T-cell (primary cell): ENCODE measurements around the gene MAPK9. TPM values are rescaled to one million over a fixed set of nuclear protein-coding genes. Genes with fewer than 3 reads are reported as not detected.
"Not testable (repeated sequence)": the region's sequence is repeated elsewhere in the genome, so short reads cannot be mapped to it uniquely, and the experiment has no call there.

ENCODE experiments used
- ATAC-seq, 4 experiments: fragments of 200-7000 bp in 3 of 4; fragments of 150-1000 bp in 1 of 4; cut with Tn5 transposase; replicated peaks in 1 of 4; 1 replicate in 3 of 4; 2 replicates in 1 of 4; pipeline ENCODE4 v1.10.0; 2021; ENCODE audit warnings: moderate library complexity in 3 of 4, mild to moderate bottlenecking in 2 of 4, moderate number of reproducible peaks in 1 of 4
- CTCF ChIA-PET, 2 donors: fragments of 300-600 bp; sonication (Branson Sonifier 250); formaldehyde crosslinking; loops; one replicate each; lab custom pipeline; 2022; ENCODE audit warnings: antibody characterized with exemption in 2 of 2; lab: Charles Lee
- POLR2A ChIA-PET, 2 donors: fragments of 300-600 bp; sonication (Branson Sonifier 250); formaldehyde crosslinking; loops; one replicate each; lab custom pipeline; 2022; ENCODE audit warnings: antibody characterized with exemption in 2 of 2; lab: Charles Lee
- DNase-seq, 35 experiments: peaks; one replicate each; pipeline versions ENCODE4 v3.0.0 to v3.0.0-alpha.2; 2013 to 2023
- H3K27ac ChIP-seq: one replicate; pipeline ENCODE4 v1.5.1; 2013; ENCODE audit warnings: low read length
- H3K27me3 ChIP-seq, 2 experiments: replicated peaks in 1 of 2; 1 replicate in 1 of 2; 2 replicates in 1 of 2; pipeline versions ENCODE4 v1.6.1 to v1.7.0; 2013; ENCODE audit warnings: low read length in 1 of 2, mixed read lengths in 1 of 2; ENCODE audit not compliant: control insufficient read depth in 2 of 2, insufficient read depth in 2 of 2; ENCODE audit errors: extremely low read depth in 1 of 2
- H3K36me3 ChIP-seq, 2 donors: 1 replicate in 1 of 2; 2 replicates in 1 of 2; pipeline versions ENCODE4 v1.6.1 to v1.7.0; 2013; ENCODE audit warnings: low read length in 1 of 2; ENCODE audit not compliant: control insufficient read depth in 2 of 2, insufficient read depth in 1 of 2; ENCODE audit errors: extremely low read depth in 1 of 2
- H3K4me1 ChIP-seq, 2 experiments: 1 replicate in 1 of 2; 2 replicates in 1 of 2; pipeline versions ENCODE4 v1.6.1 to v1.7.0; 2013; ENCODE audit warnings: low read length in 2 of 2, mixed read lengths in 1 of 2; ENCODE audit not compliant: insufficient read depth in 2 of 2, control insufficient read depth in 1 of 2; ENCODE audit errors: extremely low read depth in 1 of 2
- H3K4me3 ChIP-seq, 2 donors: 1 replicate in 1 of 2; 2 replicates in 1 of 2; pipeline versions ENCODE4 v1.5.1 to v1.7.0; 2013; ENCODE audit warnings: mild to moderate bottlenecking in 2 of 2, low read length in 1 of 2, moderate library complexity in 1 of 2; ENCODE audit not compliant: control insufficient read depth in 1 of 2; ENCODE audit errors: extremely low read depth in 1 of 2
- H3K9me3 ChIP-seq: 2 replicates; pipeline ENCODE4 v1.7.0; 2013
- H3K27ac Mint-ChIP-seq, 2 donors: one replicate each; pipeline ENCODE4 v1.8.0; 2020 to 2021; ENCODE audit warnings: mild to moderate bottlenecking in 2 of 2, mixed read lengths in 2 of 2
- H3K27me3 Mint-ChIP-seq, 2 donors: one replicate each; pipeline ENCODE4 v1.8.0; 2021 to 2022; ENCODE audit warnings: mixed read lengths in 2 of 2
- H3K36me3 Mint-ChIP-seq: one replicate; pipeline ENCODE4 v1.8.0; 2021; ENCODE audit warnings: mixed read lengths
- H3K4me1 Mint-ChIP-seq, 3 donors: one replicate each; pipeline ENCODE4 v1.8.0; 2020 to 2022; ENCODE audit warnings: mixed read lengths in 3 of 3, mild to moderate bottlenecking in 1 of 3
- H3K4me3 Mint-ChIP-seq, 3 donors: one replicate each; pipeline ENCODE4 v1.8.0; 2020 to 2022; ENCODE audit warnings: mild to moderate bottlenecking in 3 of 3, mixed read lengths in 3 of 3, moderate library complexity in 3 of 3
- H3K9me3 Mint-ChIP-seq, 3 donors: one replicate each; pipeline ENCODE4 v1.8.0; 2020 to 2022; ENCODE audit warnings: mixed read lengths in 3 of 3
- WGBS: methylation state at CpG from one replicate; pipeline ENCODE4 v1.1.5; 2013; ENCODE audit warnings: missing lambda C conversion rate; ENCODE audit not compliant: insufficient coverage; 5-methylcytosine and 5-hydroxymethylcytosine counted together
- total RNA-seq, 35 experiments: library from RNA in 6 of 35; stranded (reverse) in 6 of 35; fragments of 120-200 nt in 1 of 35; gene quantifications; one replicate each; pipeline versions ENCODE4 v1.2.1 to v1.2.4 and lab custom pipeline; 2013 to 2026

Gene MAPK9
- total RNA-seq, 5 donors from 2014 or later (not counting 1 experiment from before 2014, with no cell fraction given): 28.3 to 35.8 (median 32.5) TPM

- Histone ChIP-seq H3K4me3 (no peak overlapping the region), H3K27ac (no peak overlapping the region), H3K27me3 (peaks cover 0 to 11% of the 10 kb centered on the region in 2 experiments), H3K36me3 (no peaks in the 10 kb centered on the region), H3K9me3 (no peaks in the 10 kb centered on the region), H3K4me1 (peaks cover 0 to 9% of the 10 kb centered on the region in 2 experiments)
- Mint-ChIP-seq H3K27me3 (peaks cover 0 to 5% of the 10 kb centered on the region in 2 donors), H3K4me1 (peaks cover 3 to 9% (median 6%) of the 10 kb centered on the region in 3 donors), H3K9me3 (no peaks in the 10 kb centered on the region), H3K36me3 (no peaks in the 10 kb centered on the region), H3K27ac (no peak overlapping the region), H3K4me3 (no peak overlapping the region)
- no peak for DNase-seq
- 40% methylated on average over 1 of the region's 3 CpGs for WGBS
- CTCF ChIA-PET: interaction anchor here in 1 of 2 donors (0.9 kb wide), 1 partner anchor 29 kb away, joined by 3 read pairs; no protein-coding TSS in a partner anchor
- POLR2A ChIA-PET: no interaction called here
- no peak for ATAC-seq
Measured at GRCh38 chr5:180299526-180299925, 7.6 kb upstream of the MAPK9 start.

- CTCF ChIA-PET, H3K4me3 ChIP-seq, H3K4me3 Mint-ChIP-seq, DNase-seq, H3K9me3 Mint-ChIP-seq, H3K27me3 ChIP-seq, POLR2A ChIA-PET, H3K36me3 ChIP-seq, H3K27ac ChIP-seq, ATAC-seq, H3K9me3 ChIP-seq, H3K27ac Mint-ChIP-seq, H3K27me3 Mint-ChIP-seq, H3K36me3 Mint-ChIP-seq, H3K4me1 ChIP-seq: not testable (repeated sequence)
- peaks cover 6 to 14% (median 11%) of the 10 kb centered on the region in 3 donors for H3K4me1 Mint-ChIP-seq
- WGBS: 99% methylated on average over 7 of the region's 14 CpGs
Measured at GRCh38 chr5:180299014-180299413, 7.1 kb upstream of the MAPK9 start.

GRCh38 chr5:180297587-180298282 lies 5.9 kb upstream of the MAPK9 start:
- peaks cover 0 to 23% of the 10 kb centered on the region in 2 experiments for H3K4me1 ChIP-seq
- CTCF ChIA-PET: interaction anchor here in 1 of 2 donors (0.6 kb wide), 1 partner anchor 20 kb away, joined by 6 read pairs; no protein-coding TSS in a partner anchor
- H3K27ac Mint-ChIP-seq: no peak overlapping the region

GRCh38 chr5:180296771-180297170 lies 4.9 kb upstream of the MAPK9 start:
- H3K36me3 Mint-ChIP-seq: no peaks in the 10 kb centered on the region
- no peak overlapping the region for H3K4me3 ChIP-seq
- peaks cover 23 to 27% (median 26%) of the 10 kb centered on the region in 3 donors for H3K4me1 Mint-ChIP-seq
- H3K27ac Mint-ChIP-seq: no peak overlapping the region
- ATAC-seq (no peak), DNase-seq (peak in 5 of 35 experiments; percentile 4 to 41 (median 17))
- no peaks in the 10 kb centered on the region for H3K36me3 ChIP-seq
- no peak overlapping the region for H3K4me3 Mint-ChIP-seq
- H3K27me3 ChIP-seq: no peaks in the 10 kb centered on the region
- peaks cover 0 to 3% of the 10 kb centered on the region in 2 donors for H3K27me3 Mint-ChIP-seq
- no peak overlapping the region for H3K27ac ChIP-seq
- no peaks in the 10 kb centered on the region for H3K9me3 Mint-ChIP-seq
- H3K4me1 ChIP-seq: peaks cover 0 to 26% of the 10 kb centered on the region in 2 experiments
- ChIA-PET CTCF (no interaction called here), POLR2A (interaction anchor here in 1 of 2 donors (0.6 kb wide), 1 partner anchor 11 kb away, joined by 6 read pairs; no protein-coding TSS in a partner anchor)
- no CpG with 5 or more reads among the region's 7 CpGs for WGBS
- H3K9me3 ChIP-seq: no peaks in the 10 kb centered on the region

More at GRCh38 chr5:180297587-180298282, 5.9 kb upstream of the MAPK9 start:
- Histone ChIP-seq H3K27me3 (no peaks in the 10 kb centered on the region), H3K4me3 (no peak overlapping the region), H3K9me3 (no peaks in the 10 kb centered on the region), H3K27ac (no peak overlapping the region), H3K36me3 (no peaks in the 10 kb centered on the region)
- POLR2A ChIA-PET: no interaction called here
- no peak for DNase-seq
- Mint-ChIP-seq H3K4me1 (peaks cover 19 to 25% (median 23%) of the 10 kb centered on the region in 3 donors), H3K36me3 (no peaks in the 10 kb centered on the region), H3K27me3 (peaks cover 0 to 4% of the 10 kb centered on the region in 2 donors), H3K9me3 (no peaks in the 10 kb centered on the region), H3K4me3 (no peak overlapping the region)
- ATAC-seq: no peak
- WGBS: 84% methylated on average over 2 of the region's 2 CpGs

GRCh38 chr5:180294913-180295555 lies 3.2 kb upstream of the MAPK9 start:
- no peak overlapping the region for H3K27ac ChIP-seq

GRCh38 chr5:180294411-180294810 lies 2.5 kb upstream of the MAPK9 start:
- Histone ChIP-seq H3K4me1 (peaks cover 2 to 45% of the 10 kb centered on the region in 2 experiments), H3K4me3 (no peak overlapping the region), H3K27ac (peak overlapping the region; percentile 87), H3K36me3 (no peaks in the 10 kb centered on the region), H3K27me3 (no peaks in the 10 kb centered on the region), H3K9me3 (no peaks in the 10 kb centered on the region)
- Mint-ChIP-seq H3K4me3 (no peak overlapping the region), H3K36me3 (no peaks in the 10 kb centered on the region), H3K27me3 (no peaks in the 10 kb centered on the region), H3K27ac (peak overlapping the region; percentile 57 to 66), H3K4me1 (peaks cover 40 to 44% (median 42%) of the 10 kb centered on the region in 3 donors), H3K9me3 (no peaks in the 10 kb centered on the region)
- ATAC-seq (no peak), DNase-seq (peak in 1 of 35 experiments; percentile 19)
- POLR2A ChIA-PET: interaction anchor here in 1 of 2 donors (0.5 kb wide), 1 partner anchor 913 kb away, joined by 3 read pairs; no protein-coding TSS in a partner anchor
- WGBS: 83% methylated on average over 7 of the region's 7 CpGs
- CTCF ChIA-PET: interaction anchor here (0.6 to 4.2 kb wide), 6 partner anchors 13 to 176 kb away, joined by 3 to 42 read pairs (median 4); no protein-coding TSS in a partner anchor

More at GRCh38 chr5:180294913-180295555, 3.2 kb upstream of the MAPK9 start:
- DNase-seq: no peak
- H3K4me3 Mint-ChIP-seq: no peak overlapping the region
- H3K27ac Mint-ChIP-seq: peak overlapping the region in 1 of 2 donors; percentile 66
- 65% methylated on average over 3 of the region's 10 CpGs for WGBS
- peaks cover 34 to 38% (median 36%) of the 10 kb centered on the region in 3 donors for H3K4me1 Mint-ChIP-seq
- H3K27me3 Mint-ChIP-seq: no peaks in the 10 kb centered on the region
- H3K36me3 Mint-ChIP-seq: no peaks in the 10 kb centered on the region
- no peak for ATAC-seq
- no peaks in the 10 kb centered on the region for H3K9me3 Mint-ChIP-seq
- Histone ChIP-seq H3K4me1 (peaks cover 2 to 38% of the 10 kb centered on the region in 2 experiments), H3K9me3 (no peaks in the 10 kb centered on the region), H3K36me3 (no peaks in the 10 kb centered on the region), H3K4me3 (no peak overlapping the region), H3K27me3 (no peaks in the 10 kb centered on the region)
- ChIA-PET CTCF (interaction anchor here (0.6 to 4.2 kb wide), 6 partner anchors 20 to 176 kb away, joined by 3 to 42 read pairs (median 4); no protein-coding TSS in a partner anchor), POLR2A (no interaction called here)
